GM23338 (cell line): ENCODE results near the gene CDH8. TPM values are rescaled to one million over a fixed set of nuclear protein-coding genes. Genes with fewer than 3 reads are reported as not detected.

Experiments
- ATAC-seq: fragments of 200-7000 bp; cut with Tn5 transposase; 3 replicates; pipeline ENCODE4 v1.9.1; 2020
- DNase-seq: peaks from one replicate; pipeline ENCODE4 v3.0.0-alpha.2; 2015; ENCODE audit warnings: low spot score
- H2AFZ ChIP-seq: fragments of 200-600 bp; sonication (generic); 2 replicates; pipeline ENCODE4 v1.8.0; 2016; ENCODE audit warnings: antibody characterized with exemption, mild to moderate bottlenecking, moderate library complexity
- H3F3A ChIP-seq: fragments of 200-600 bp; sonication (generic); replicated peaks from 2 replicates; pipeline ENCODE4 v1.8.0; 2017; ENCODE audit warnings: antibody characterized with exemption, mixed run types, low read depth
- H3K27ac ChIP-seq: fragments of 200-600 bp; sonication (generic); 2 replicates; pipeline ENCODE4 v1.6.1; 2016; ENCODE audit warnings: low read depth
- H3K27me3 ChIP-seq: fragments of 200-600 bp; sonication (generic); 2 replicates; pipeline ENCODE4 v1.8.0; 2016; ENCODE audit warnings: mild to moderate bottlenecking, mixed run types, moderate library complexity; ENCODE audit not compliant: insufficient read depth
- H3K36me3 ChIP-seq: fragments of 200-600 bp; sonication (generic); 2 replicates; pipeline ENCODE4 v1.8.0; 2016; ENCODE audit warnings: mild to moderate bottlenecking; ENCODE audit not compliant: insufficient read depth
- H3K4me1 ChIP-seq: fragments of 200-600 bp; sonication (generic); 2 replicates; pipeline ENCODE4 v1.8.0; 2016; ENCODE audit warnings: mild to moderate bottlenecking, moderate library complexity; ENCODE audit not compliant: insufficient read depth
- H3K4me2 ChIP-seq: fragments of 200-600 bp; sonication (generic); 2 replicates; pipeline ENCODE4 v1.7.1; 2017; ENCODE audit warnings: mixed run types
- H3K4me3 ChIP-seq: fragments of 200-600 bp; sonication (generic); 2 replicates; pipeline ENCODE4 v1.6.1; 2016; ENCODE audit warnings: mixed run types
- H3K79me2 ChIP-seq: fragments of 200-600 bp; sonication (generic); replicated peaks from 2 replicates; pipeline ENCODE4 v1.8.0; 2017; ENCODE audit warnings: mild to moderate bottlenecking; ENCODE audit not compliant: insufficient read depth
- H3K9me2 ChIP-seq: fragments of 200-600 bp; sonication (generic); 2 replicates; pipeline ENCODE4 v1.8.0; 2017; ENCODE audit not compliant: insufficient read depth
- H4K20me1 ChIP-seq: fragments of 200-600 bp; sonication (generic); replicated peaks from 2 replicates; pipeline ENCODE4 v1.8.0; 2017; ENCODE audit warnings: mild to moderate bottlenecking; ENCODE audit not compliant: insufficient read depth
- H3K27ac Mint-ChIP-seq: 2 replicates; pipeline ENCODE4 v1.8.0; 2020; ENCODE audit warnings: inconsistent platforms, mild to moderate bottlenecking, moderate library complexity, mixed read lengths
- H3K27me3 Mint-ChIP-seq: 3 replicates; pipeline ENCODE4 v1.8.0; 2022; ENCODE audit warnings: low read depth, mild to moderate bottlenecking, moderate library complexity, mixed read lengths, inconsistent platforms; ENCODE audit not compliant: insufficient read depth, poor library complexity
- H3K36me3 Mint-ChIP-seq: 3 replicates; pipeline ENCODE4 v1.8.0; 2021; ENCODE audit warnings: low read depth, mild to moderate bottlenecking, inconsistent platforms, moderate library complexity, mixed read lengths
- H3K4me1 Mint-ChIP-seq: 3 replicates; pipeline ENCODE4 v1.8.0; 2020; ENCODE audit warnings: mild to moderate bottlenecking, inconsistent platforms, mixed read lengths
- H3K4me3 Mint-ChIP-seq: 3 replicates; pipeline ENCODE4 v1.8.0; 2021; ENCODE audit warnings: moderate library complexity, mild to moderate bottlenecking, inconsistent platforms, mixed read lengths
- H3K9me3 Mint-ChIP-seq: 3 replicates; pipeline ENCODE4 v1.8.0; 2020; ENCODE audit warnings: moderate library complexity, mild to moderate bottlenecking, inconsistent platforms, mixed read lengths
- CREB1 ChIP-seq: fragments of 250-450 bp; sonication (Bioruptor Pico); IDR thresholded peaks from 2 replicates; pipeline ENCODE4 v1.5.0; 2020; ENCODE audit warnings: low read depth, mild to moderate bottlenecking, moderate library complexity
- CTCF ChIP-seq, 2 experiments: fragments of 200-600 bp in 1 of 2; sonication (generic) in 1 of 2; conservative IDR thresholded peaks; 2 replicates each; pipeline versions ENCODE4 v1.5.1 to v1.6.1; 2016 to 2017; ENCODE audit warnings: antibody characterized with exemption in 2 of 2, low read depth in 2 of 2, mild to moderate bottlenecking in 2 of 2, moderate library complexity in 1 of 2
- EZH2 ChIP-seq: fragments of 200-600 bp; sonication (generic); IDR thresholded peaks from one replicate; pipeline ENCODE4 v1.8.0; 2017; ENCODE audit warnings: antibody characterized with exemption, mild to moderate bottlenecking, low read depth; ENCODE audit not compliant: unreplicated experiment
- EZH2phosphoT487 ChIP-seq: fragments of 200-600 bp; sonication (generic); IDR thresholded peaks from one replicate; pipeline ENCODE4 v1.8.1; 2018; ENCODE audit warnings: antibody characterized with exemption; ENCODE audit not compliant: unreplicated experiment
- JUNB ChIP-seq: IDR thresholded peaks from one replicate; pipeline ENCODE4 v1.6.1; 2016; ENCODE audit warnings: antibody characterized with exemption; ENCODE audit not compliant: unreplicated experiment
- NANOG ChIP-seq: IDR thresholded peaks from 2 replicates; pipeline ENCODE4 v1.6.1; 2016; ENCODE audit warnings: antibody characterized with exemption, borderline replicate concordance
- POLR2AphosphoS5 ChIP-seq: IDR thresholded peaks from 2 replicates; pipeline ENCODE4 v1.6.1; 2016; ENCODE audit warnings: antibody characterized with exemption, low read depth
- STAT1 ChIP-seq: IDR thresholded peaks from one replicate; pipeline ENCODE4 v1.6.1; 2016; ENCODE audit warnings: antibody characterized with exemption; ENCODE audit not compliant: unreplicated experiment
- ZNF114 ChIP-seq: fragments of 250-450 bp; sonication (Bioruptor Pico); IDR thresholded peaks from 2 replicates; pipeline ENCODE4 v1.5.0; 2020; ENCODE audit warnings: mild to moderate bottlenecking, moderate library complexity
- ZNF331 ChIP-seq: fragments of 250-450 bp; sonication (Bioruptor Pico); IDR thresholded peaks from 2 replicates; pipeline ENCODE4 v1.5.0; 2020; ENCODE audit warnings: low read depth, mild to moderate bottlenecking, moderate library complexity
- polyA plus RNA-seq: library from polyadenylated mRNA; unstranded; fragments of >200 nt; fragmentation: Nextera tagmentation; extraction: Ambion mirVana; gene quantifications from 2 replicates; pipeline ENCODE4 v1.2.1, GENCODE V29; 2016
- total RNA-seq: library from RNA; depleted of rRNA; stranded (reverse); fragments of >200 nt; shearing (Covaris generic); gene quantifications from 2 replicates; pipeline ENCODE4 v1.2.3, GENCODE V29; 2014
- TF ChIP-seq, protein P1 (sequence below): fragments of 250-450 bp; sonication (Bioruptor Pico); IDR thresholded peaks from 2 replicates; pipeline ENCODE4 v1.5.0; 2020; ENCODE audit warnings: mild to moderate bottlenecking, moderate library complexity
- TF ChIP-seq, protein P2 (sequence below): IDR thresholded peaks from 2 replicates; pipeline ENCODE4 v1.6.1; 2016; ENCODE audit warnings: antibody characterized with exemption

CDH8 gene
- total and polyA plus RNA-seq, 2 experiments from 2014 or later: 10.2 to 11.7 TPM

DNA sequence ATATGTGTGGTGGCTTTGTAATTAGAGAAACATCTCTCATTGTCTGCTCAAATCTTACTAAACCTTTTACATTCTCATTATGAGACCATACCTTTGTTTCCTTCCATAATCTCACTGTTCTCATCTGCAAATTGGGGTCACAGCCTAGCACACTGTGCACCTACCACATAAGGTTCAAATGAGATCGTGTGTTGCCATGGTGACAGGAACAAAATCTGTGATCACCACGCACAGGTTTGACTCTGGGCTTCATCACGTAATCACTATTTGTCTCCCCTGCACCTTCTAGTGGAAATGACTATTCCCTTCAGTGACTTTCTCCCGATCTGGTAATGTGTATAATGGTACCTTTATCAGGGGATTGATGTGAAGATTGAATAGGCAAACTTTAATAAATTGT lies 26.1 kb downstream of the CDH8 start:
- Histone ChIP-seq H3F3A (no peaks in the 10 kb centered on the region), H3K9me2 (no peaks in the 10 kb centered on the region), H3K27ac (no peak overlapping the region), H3K79me2 (no peaks in the 10 kb centered on the region), H3K36me3 (no peaks in the 10 kb centered on the region), H2AFZ (no peak overlapping the region), H3K4me1 (no peaks in the 10 kb centered on the region; the same call in 1 of the 2 replicates), H4K20me1 (no peaks in the 10 kb centered on the region), H3K27me3 (no peaks in the 10 kb centered on the region), H3K4me2 (no peak overlapping the region), H3K4me3 (no peak overlapping the region)
- Mint-ChIP-seq H3K27me3 (no peaks in the 10 kb centered on the region), H3K9me3 (no peaks in the 10 kb centered on the region), H3K27ac (no peak overlapping the region), H3K4me1 (peaks cover 20% of the 10 kb centered on the region; the same call in 2 of the 3 replicates), H3K4me3 (no peak overlapping the region), H3K36me3 (no peaks in the 10 kb centered on the region)
- no peak for DNase-seq
- no peak for ATAC-seq
- TF ChIP-seq CREB1 (no peak), ZNF114 (CRISPR knock-in tag) (no peak), ZNF331 (no peak), POLR2AphosphoS5 (no peak), JUNB (no peak), EZH2 (no peak), CTCF (conservative IDR thresholded peaks at IDR 0.05; ENCODE audit: low read depth in 2 of 2) (no peak), NANOG (no peak), STAT1 (no peak), EZH2phosphoT487 (no peak)
- TF ChIP-seq, protein P1, sequence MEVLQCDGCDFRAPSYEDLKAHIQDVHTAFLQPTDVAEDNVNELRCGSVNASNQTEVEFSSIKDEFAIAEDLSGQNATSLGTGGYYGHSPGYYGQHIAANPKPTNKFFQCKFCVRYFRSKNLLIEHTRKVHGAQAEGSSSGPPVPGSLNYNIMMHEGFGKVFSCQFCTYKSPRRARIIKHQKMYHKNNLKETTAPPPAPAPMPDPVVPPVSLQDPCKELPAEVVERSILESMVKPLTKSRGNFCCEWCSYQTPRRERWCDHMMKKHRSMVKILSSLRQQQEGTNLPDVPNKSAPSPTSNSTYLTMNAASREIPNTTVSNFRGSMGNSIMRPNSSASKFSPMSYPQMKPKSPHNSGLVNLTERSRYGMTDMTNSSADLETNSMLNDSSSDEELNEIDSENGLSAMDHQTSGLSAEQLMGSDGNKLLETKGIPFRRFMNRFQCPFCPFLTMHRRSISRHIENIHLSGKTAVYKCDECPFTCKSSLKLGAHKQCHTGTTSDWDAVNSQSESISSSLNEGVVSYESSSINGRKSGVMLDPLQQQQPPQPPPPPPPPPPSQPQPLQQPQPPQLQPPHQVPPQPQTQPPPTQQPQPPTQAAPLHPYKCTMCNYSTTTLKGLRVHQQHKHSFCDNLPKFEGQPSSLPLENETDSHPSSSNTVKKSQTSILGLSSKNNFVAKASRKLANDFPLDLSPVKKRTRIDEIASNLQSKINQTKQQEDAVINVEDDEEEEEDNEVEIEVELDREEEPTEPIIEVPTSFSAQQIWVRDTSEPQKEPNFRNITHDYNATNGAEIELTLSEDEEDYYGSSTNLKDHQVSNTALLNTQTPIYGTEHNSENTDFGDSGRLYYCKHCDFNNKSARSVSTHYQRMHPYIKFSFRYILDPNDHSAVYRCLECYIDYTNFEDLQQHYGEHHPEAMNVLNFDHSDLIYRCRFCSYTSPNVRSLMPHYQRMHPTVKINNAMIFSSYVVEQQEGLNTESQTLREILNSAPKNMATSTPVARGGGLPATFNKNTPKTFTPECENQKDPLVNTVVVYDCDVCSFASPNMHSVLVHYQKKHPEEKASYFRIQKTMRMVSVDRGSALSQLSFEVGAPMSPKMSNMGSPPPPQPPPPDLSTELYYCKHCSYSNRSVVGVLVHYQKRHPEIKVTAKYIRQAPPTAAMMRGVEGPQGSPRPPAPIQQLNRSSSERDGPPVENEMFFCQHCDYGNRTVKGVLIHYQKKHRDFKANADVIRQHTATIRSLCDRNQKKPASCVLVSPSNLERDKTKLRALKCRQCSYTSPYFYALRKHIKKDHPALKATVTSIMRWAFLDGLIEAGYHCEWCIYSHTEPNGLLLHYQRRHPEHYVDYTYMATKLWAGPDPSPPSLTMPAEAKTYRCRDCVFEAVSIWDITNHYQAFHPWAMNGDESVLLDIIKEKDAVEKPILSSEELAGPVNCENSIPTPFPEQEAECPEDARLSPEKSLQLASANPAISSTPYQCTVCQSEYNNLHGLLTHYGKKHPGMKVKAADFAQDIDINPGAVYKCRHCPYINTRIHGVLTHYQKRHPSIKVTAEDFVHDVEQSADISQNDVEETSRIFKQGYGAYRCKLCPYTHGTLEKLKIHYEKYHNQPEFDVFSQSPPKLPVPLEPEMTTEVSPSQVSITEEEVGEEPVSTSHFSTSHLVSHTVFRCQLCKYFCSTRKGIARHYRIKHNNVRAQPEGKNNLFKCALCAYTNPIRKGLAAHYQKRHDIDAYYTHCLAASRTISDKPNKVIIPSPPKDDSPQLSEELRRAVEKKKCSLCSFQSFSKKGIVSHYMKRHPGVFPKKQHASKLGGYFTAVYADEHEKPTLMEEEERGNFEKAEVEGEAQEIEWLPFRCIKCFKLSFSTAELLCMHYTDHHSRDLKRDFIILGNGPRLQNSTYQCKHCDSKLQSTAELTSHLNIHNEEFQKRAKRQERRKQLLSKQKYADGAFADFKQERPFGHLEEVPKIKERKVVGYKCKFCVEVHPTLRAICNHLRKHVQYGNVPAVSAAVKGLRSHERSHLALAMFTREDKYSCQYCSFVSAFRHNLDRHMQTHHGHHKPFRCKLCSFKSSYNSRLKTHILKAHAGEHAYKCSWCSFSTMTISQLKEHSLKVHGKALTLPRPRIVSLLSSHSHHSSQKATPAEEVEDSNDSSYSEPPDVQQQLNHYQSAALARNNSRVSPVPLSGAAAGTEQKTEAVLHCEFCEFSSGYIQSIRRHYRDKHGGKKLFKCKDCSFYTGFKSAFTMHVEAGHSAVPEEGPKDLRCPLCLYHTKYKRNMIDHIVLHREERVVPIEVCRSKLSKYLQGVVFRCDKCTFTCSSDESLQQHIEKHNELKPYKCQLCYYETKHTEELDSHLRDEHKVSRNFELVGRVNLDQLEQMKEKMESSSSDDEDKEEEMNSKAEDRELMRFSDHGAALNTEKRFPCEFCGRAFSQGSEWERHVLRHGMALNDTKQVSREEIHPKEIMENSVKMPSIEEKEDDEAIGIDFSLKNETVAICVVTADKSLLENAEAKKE (CRISPR knock-in tag): no peak
- TF ChIP-seq, protein P2, sequence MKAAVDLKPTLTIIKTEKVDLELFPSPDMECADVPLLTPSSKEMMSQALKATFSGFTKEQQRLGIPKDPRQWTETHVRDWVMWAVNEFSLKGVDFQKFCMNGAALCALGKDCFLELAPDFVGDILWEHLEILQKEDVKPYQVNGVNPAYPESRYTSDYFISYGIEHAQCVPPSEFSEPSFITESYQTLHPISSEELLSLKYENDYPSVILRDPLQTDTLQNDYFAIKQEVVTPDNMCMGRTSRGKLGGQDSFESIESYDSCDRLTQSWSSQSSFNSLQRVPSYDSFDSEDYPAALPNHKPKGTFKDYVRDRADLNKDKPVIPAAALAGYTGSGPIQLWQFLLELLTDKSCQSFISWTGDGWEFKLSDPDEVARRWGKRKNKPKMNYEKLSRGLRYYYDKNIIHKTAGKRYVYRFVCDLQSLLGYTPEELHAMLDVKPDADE: no peak
